Endothelial cell of umbilical vein (primary cell): Measurements from ENCODE around the gene MRPL42. TPM values are rescaled to one million over a fixed set of nuclear protein-coding genes. Genes with fewer than 3 reads are reported as not detected.
A peak's percentile ranks its signal among the peaks of the same experiment; 100 is the strongest.

ENCODE experiments used
- BruUV-seq: library from RNA; stranded (reverse); fragments of 400-500 nt; replicated peaks from 2 replicates; lab custom pipeline; 2021; lab: Mats Ljungman, UMichigan
- CTCF ChIA-PET: fragments of 300-600, 350-600 bp; sonication (Branson Sonifier 250); formaldehyde crosslinking; loops from one replicate; lab custom pipeline; 2021; ENCODE audit warnings: antibody characterized with exemption, inconsistent platforms; lab: Charles Lee
- POLR2A ChIA-PET: fragments of 300-600, 350-600 bp; sonication (Branson Sonifier 250); formaldehyde crosslinking; loops from one replicate; lab custom pipeline; 2021; ENCODE audit warnings: antibody characterized with exemption, inconsistent platforms; lab: Charles Lee
- DNase-seq: peaks from one replicate; pipeline ENCODE4 v3.0.0-alpha.2; 2011; ENCODE audit warnings: low read depth, low spot score
- FAIRE-seq: peaks from 2 replicates; lab custom pipeline; 2011; peaks lifted over from hg19 to GRCh38; lab: Jason Lieb, UNC
- H2AFZ ChIP-seq: 2 replicates; pipeline ENCODE4 v1.6.0; 2012; ENCODE audit warnings: low read depth, low read length, control low read depth, inconsistent platforms
- H3K27ac ChIP-seq: 2 replicates; pipeline ENCODE4 v1.5.1; 2011; ENCODE audit warnings: low read depth, mild to moderate bottlenecking, control low read depth, low read length, moderate library complexity; ENCODE audit not compliant: insufficient read depth
- H3K27me3 ChIP-seq, 2 experiments: 2 replicates each; pipeline versions ENCODE4 v1.6.0 to v1.6.1; 2011; ENCODE audit warnings: low read length in 2 of 2, mixed read lengths in 1 of 2; ENCODE audit not compliant: control insufficient read depth in 2 of 2, insufficient read depth in 2 of 2
- H3K36me3 ChIP-seq, 2 experiments: 2 replicates in 1 of 2; 3 replicates in 1 of 2; pipeline ENCODE4 v1.5.1; 2011; ENCODE audit warnings: low read length in 2 of 2, mild to moderate bottlenecking in 1 of 2, moderate library complexity in 1 of 2; ENCODE audit not compliant: control insufficient read depth in 2 of 2, insufficient read depth in 2 of 2; ENCODE audit errors: extremely low read depth in 1 of 2
- H3K4me1 ChIP-seq: 3 replicates; pipeline ENCODE4 v1.5.1; 2011; ENCODE audit warnings: mild to moderate bottlenecking, low read length; ENCODE audit not compliant: control insufficient read depth, insufficient read depth; ENCODE audit errors: extremely low read depth
- H3K4me2 ChIP-seq: 2 replicates; pipeline ENCODE4 v1.6.1; 2011; ENCODE audit warnings: low read length, control low read depth, mixed read lengths; ENCODE audit not compliant: insufficient read depth
- H3K4me3 ChIP-seq, 3 experiments: fragments of 200-600 bp in 1 of 3; sonication (generic), shearing (Covaris generic) in 1 of 3; replicated peaks in 1 of 3; 2 replicates each; pipeline ENCODE4 v1.5.1; 2011 to 2016; ENCODE audit warnings: control low read depth in 3 of 3, low read length in 3 of 3, mild to moderate bottlenecking in 2 of 3, inconsistent platforms in 1 of 3, low read depth in 1 of 3, moderate library complexity in 1 of 3; ENCODE audit not compliant: insufficient read depth in 1 of 3
- H3K79me2 ChIP-seq: 2 replicates; pipeline ENCODE4 v1.6.0; 2012; ENCODE audit warnings: low read length, inconsistent platforms; ENCODE audit not compliant: control insufficient read depth, insufficient read depth
- H3K9ac ChIP-seq: replicated peaks from 2 replicates; pipeline ENCODE3; 2011; ENCODE audit warnings: low read length, control low read depth; ENCODE audit not compliant: insufficient read depth; ENCODE audit errors: extremely low read depth
- H3K9me1 ChIP-seq: replicated peaks from 3 replicates; pipeline ENCODE4 v1.6.0; 2011; ENCODE audit warnings: mild to moderate bottlenecking, low read length; ENCODE audit not compliant: control insufficient read depth, insufficient read depth; ENCODE audit errors: extremely low read depth
- H3K9me3 ChIP-seq: replicated peaks from 2 replicates; pipeline ENCODE4 v1.5.1; 2012; ENCODE audit warnings: low read length, inconsistent platforms; ENCODE audit not compliant: control insufficient read depth, insufficient read depth
- H4K20me1 ChIP-seq: replicated peaks from 2 replicates; pipeline ENCODE3; 2011; ENCODE audit warnings: mild to moderate bottlenecking, low read length; ENCODE audit not compliant: control insufficient read depth, insufficient read depth; ENCODE audit errors: extremely low read depth
- EZH2 ChIP-seq: IDR thresholded peaks from 2 replicates; pipeline ENCODE4 v1.6.1; 2012; ENCODE audit warnings: borderline replicate concordance, low read depth, mild to moderate bottlenecking, moderate library complexity, low read length, inconsistent platforms; ENCODE audit not compliant: severe bottlenecking
- FOS ChIP-seq: IDR thresholded peaks from 2 replicates; pipeline ENCODE4 v1.6.1; 2011; ENCODE audit warnings: mild to moderate bottlenecking, low read length, moderate library complexity, borderline replicate concordance; ENCODE audit not compliant: insufficient read depth
- JUN ChIP-seq: IDR thresholded peaks from 2 replicates; pipeline ENCODE4 v1.6.1; 2011; ENCODE audit warnings: borderline replicate concordance, low read depth; ENCODE audit not compliant: insufficient read length, insufficient read depth
- MYC ChIP-seq: IDR thresholded peaks from one replicate; pipeline ENCODE4 v1.6.1; 2011; ENCODE audit warnings: mild to moderate bottlenecking, low read depth, low read length
- POLR2A ChIP-seq: IDR thresholded peaks from 2 replicates; pipeline ENCODE4 v1.6.1; 2012; ENCODE audit warnings: low read depth, mild to moderate bottlenecking, control low read depth, low read length
- POLR2AphosphoS5 ChIP-seq: IDR thresholded peaks from 2 replicates; pipeline ENCODE4 v1.6.1; 2012; ENCODE audit warnings: low read depth, mild to moderate bottlenecking, control low read depth, low read length, moderate library complexity; ENCODE audit not compliant: insufficient read depth
- dilution Hi-C: fragments of 300-500 bp; cut with MboI; formaldehyde crosslinking; loops from one replicate; pipeline ENCODE4 v1.15.0; 2019; ENCODE audit warnings: low sequenced_read_pairs; ENCODE audit not compliant: extremely low pct_ligation_motif_present
- intact Hi-C: fragments of 100-400 bp; cut with micrococcal nuclease; formaldehyde crosslinking; loops from one replicate; pipeline ENCODE4 v1.10.0; 2022
- polyA plus RNA-seq, 4 experiments: library from polyadenylated mRNA; depleted of rRNA in 3 of 4; stranded (reverse) in 3 of 4; unstranded in 1 of 4; fragments of >200 nt; gene quantifications; 2 replicates each; pipeline versions ENCODE4 v1.2.1 to v1.2.3, GENCODE V29; 2011 to 2012; ENCODE audit warnings: missing spikeins in 1 of 4
- total RNA-seq: library from RNA; stranded (reverse); gene quantifications from 2 replicates; pipeline ENCODE4 v1.2.3, GENCODE V29; 2021
- TF ChIP-seq, protein P1 (sequence below), 2 donors: IDR thresholded peaks; 1 replicate in 1 of 2; 2 replicates in 1 of 2; pipeline ENCODE4 v1.5.1; 2011; ENCODE audit warnings: low read length in 2 of 2, mild to moderate bottlenecking in 2 of 2, moderate library complexity in 2 of 2, control low read depth in 1 of 2, inconsistent platforms in 1 of 2, low read depth in 1 of 2; ENCODE audit not compliant: insufficient read depth in 1 of 2; ENCODE audit errors: extremely low read depth in 1 of 2
- TF ChIP-seq, protein P2 (sequence below): IDR thresholded peaks from 2 replicates; pipeline ENCODE4 v1.6.1; 2011; ENCODE audit not compliant: insufficient read depth, insufficient read length

The MRPL42 gene
- total and polyA plus RNA-seq, 2 donors (not counting 3 experiments of a cell fraction or from before 2014, with no cell fraction given): 38.5 to 61.2 TPM

GRCh38 chr12:93441617-93442410 is 25.5 kb upstream of the MRPL42 start, which contains the start of gene UBE2N:
UBE2N (minus strand) TSS chr12:93441947; CDS start chr12:93441884, 63 bp downstream.
- peak; percentile 79 for TF ChIP-seq POLR2AphosphoS5
- TF ChIP-seq POLR2A: peak; percentile 74
- TF ChIP-seq FOS: no peak
- no peak for TF ChIP-seq JUN
- TF ChIP-seq, protein P1, sequence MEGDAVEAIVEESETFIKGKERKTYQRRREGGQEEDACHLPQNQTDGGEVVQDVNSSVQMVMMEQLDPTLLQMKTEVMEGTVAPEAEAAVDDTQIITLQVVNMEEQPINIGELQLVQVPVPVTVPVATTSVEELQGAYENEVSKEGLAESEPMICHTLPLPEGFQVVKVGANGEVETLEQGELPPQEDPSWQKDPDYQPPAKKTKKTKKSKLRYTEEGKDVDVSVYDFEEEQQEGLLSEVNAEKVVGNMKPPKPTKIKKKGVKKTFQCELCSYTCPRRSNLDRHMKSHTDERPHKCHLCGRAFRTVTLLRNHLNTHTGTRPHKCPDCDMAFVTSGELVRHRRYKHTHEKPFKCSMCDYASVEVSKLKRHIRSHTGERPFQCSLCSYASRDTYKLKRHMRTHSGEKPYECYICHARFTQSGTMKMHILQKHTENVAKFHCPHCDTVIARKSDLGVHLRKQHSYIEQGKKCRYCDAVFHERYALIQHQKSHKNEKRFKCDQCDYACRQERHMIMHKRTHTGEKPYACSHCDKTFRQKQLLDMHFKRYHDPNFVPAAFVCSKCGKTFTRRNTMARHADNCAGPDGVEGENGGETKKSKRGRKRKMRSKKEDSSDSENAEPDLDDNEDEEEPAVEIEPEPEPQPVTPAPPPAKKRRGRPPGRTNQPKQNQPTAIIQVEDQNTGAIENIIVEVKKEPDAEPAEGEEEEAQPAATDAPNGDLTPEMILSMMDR (IDR thresholded peaks at IDR 0.05; ENCODE audit: extremely low read depth in 1 of 2, insufficient read depth in 1 of 2, low read depth in 1 of 2, low read length in 2 of 2): no peak
- no peak for TF ChIP-seq EZH2
- TF ChIP-seq, protein P2, sequence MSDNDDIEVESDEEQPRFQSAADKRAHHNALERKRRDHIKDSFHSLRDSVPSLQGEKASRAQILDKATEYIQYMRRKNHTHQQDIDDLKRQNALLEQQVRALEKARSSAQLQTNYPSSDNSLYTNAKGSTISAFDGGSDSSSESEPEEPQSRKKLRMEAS: peak; percentile 56
- no peak for TF ChIP-seq MYC
- dilution Hi-C loops (no loop called here), intact Hi-C loops (loop anchor here (1.0 to 2.0 kb wide), 2 partner anchors 25 to 659 kb away; partner anchors contain the start of gene MRPL42)
- peak within 1 kb of the TSS; percentile 82 for H3K27ac ChIP-seq
- FAIRE-seq (peak; percentile 90), DNase-seq (peak; percentile 96)
- H3K9me3 ChIP-seq: no peaks in the 10 kb centered on the region
- peak within 1 kb of the TSS; percentile 96 for H3K9ac ChIP-seq
- peak within 1 kb of the TSS; percentile 83 for H2AFZ ChIP-seq
- BruUV-seq: no TSS peak
- H4K20me1 ChIP-seq: peaks cover 6% of the 10 kb centered on the region
- peak within 1 kb of the TSS; percentile 91 for H3K4me2 ChIP-seq
- H3K79me2 ChIP-seq: peaks cover 49% of the 10 kb centered on the region
- peaks cover 22% of the 10 kb centered on the region for H3K4me1 ChIP-seq
- peak within 1 kb of the TSS; percentile 73 to 89 (median 79) for H3K4me3 ChIP-seq
- H3K27me3 ChIP-seq: no peaks in the 10 kb centered on the region
- ChIA-PET CTCF (interaction anchor here (1.0 to 2.4 kb wide), 7 partner anchors 22 to 660 kb away, joined by 3 to 8 read pairs (median 4); partner anchors contain the start of gene MRPL42), POLR2A (interaction anchor here (0.6 to 1.0 kb wide), 2 partner anchors 335 to 1295 kb away, joined by 3 to 7 read pairs; no protein-coding TSS in a partner anchor)
- no peaks in the 10 kb centered on the region for H3K9me1 ChIP-seq
- H3K36me3 ChIP-seq: no peaks in the 10 kb centered on the region
